GM12878 (cell line): Measurements from ENCODE around the gene PRMT1.

Source experiments
- CREM ChIP-seq: IDR thresholded peaks from 2 replicates; pipeline ENCODE4 v1.6.1; 2014; ENCODE audit warnings: antibody characterized with exemption, low read depth
- CTCF ChIP-seq, 3 experiments: IDR thresholded peaks in 2 of 3; conservative IDR thresholded peaks in 1 of 3; 2 replicates each; pipeline ENCODE4 v1.5.1; 2011; ENCODE audit warnings: low read depth in 3 of 3, low read length in 3 of 3, mild to moderate bottlenecking in 3 of 3, control low read depth in 2 of 3, moderate library complexity in 2 of 3, inconsistent platforms in 1 of 3, mixed read lengths in 1 of 3; ENCODE audit not compliant: control insufficient read depth in 2 of 3, insufficient read depth in 1 of 3; ENCODE audit errors: extremely low read depth in 1 of 3
- EP300 ChIP-seq, 2 experiments: fragments of 150-350 bp in 1 of 2; IDR thresholded peaks; 2 replicates each; pipeline ENCODE4 v1.6.1; 2011 to 2012; ENCODE audit warnings: low read depth in 2 of 2, low read length in 2 of 2, borderline replicate concordance in 1 of 2, improper control_type of control experiment in 1 of 2, inconsistent platforms in 1 of 2; ENCODE audit not compliant: control insufficient read depth in 1 of 2
- JUND ChIP-seq: IDR thresholded peaks from 2 replicates; pipeline ENCODE4 v1.6.1; 2012; ENCODE audit warnings: low read depth, mild to moderate bottlenecking, low read length, improper control_type of control experiment, moderate library complexity
- POLR2A ChIP-seq: IDR thresholded peaks from 2 replicates; pipeline ENCODE4 v1.6.1; 2011; ENCODE audit warnings: low read depth, mild to moderate bottlenecking, low read length
- TAF1 ChIP-seq: IDR thresholded peaks from 2 replicates; pipeline ENCODE4 v1.6.1; 2011; ENCODE audit warnings: mild to moderate bottlenecking, low read depth, low read length, borderline replicate concordance
- ZSCAN29 ChIP-seq: fragments of 450-650 bp; IDR thresholded peaks from 2 replicates; pipeline ENCODE4 v1.6.1; 2017; ENCODE audit warnings: mild to moderate bottlenecking, moderate library complexity

- TF ChIP-seq POLR2A (no peak), CTCF (IDR thresholded peaks at IDR 0.05 in 2 of 3, conservative IDR thresholded peaks at IDR 0.05 in 1 of 3; ENCODE audit: control insufficient read depth in 2 of 3, extremely low read depth in 1 of 3, insufficient read depth in 1 of 3, low read depth in 3 of 3, low read length in 3 of 3) (no peak), ZSCAN29 (no peak), CREM (no peak), JUND (no peak), EP300 (IDR thresholded peaks at IDR 0.05; ENCODE audit: borderline replicate concordance in 1 of 2, control insufficient read depth in 1 of 2, low read depth in 2 of 2, low read length in 2 of 2) (no peak), TAF1 (no peak)
These were observed 24.3 kb downstream of the PRMT1 start for GRCh38 chr19:49701271-49701786.
